GM08714 (cell line): ENCODE results near the gene PTK6.

Experiments
- H3K4me3 ChIP-seq: fragments of 200-500 bp; sonication (Bioruptor generic); 2 replicates; pipeline ENCODE4 v1.5.1; 2014; ENCODE audit warnings: mild to moderate bottlenecking, low read length, inconsistent platforms
- ZNF274 ChIP-seq: IDR thresholded peaks from 2 replicates; pipeline ENCODE4 v1.6.1; 2012; ENCODE audit warnings: mild to moderate bottlenecking, low read depth, low read length

The PTK6 gene

GRCh38 chr20:63529180-63529860 is 7.9 kb downstream of the PTK6 start:
- no peak overlapping the region for H3K4me3 ChIP-seq
- no peak for TF ChIP-seq ZNF274

GRCh38 chr20:63527184-63527583 is 10.0 kb downstream of the PTK6 start:
- H3K4me3 ChIP-seq, result no peak overlapping the region
- no peak for TF ChIP-seq ZNF274

- no peak overlapping the region for H3K4me3 ChIP-seq
- no peak for TF ChIP-seq ZNF274
Observed at GRCh38 chr20:63525971-63526370, 11.2 kb downstream of the PTK6 start.

GRCh38 chr20:63525185-63525584 is 12.0 kb downstream of the PTK6 start:
- H3K4me3 ChIP-seq, result no peak overlapping the region
- TF ChIP-seq ZNF274, result no peak

GRCh38 chr20:63522981-63523611 is 14.1 kb downstream of the PTK6 start:
- TF ChIP-seq ZNF274, result no peak
- H3K4me3 ChIP-seq, result no peak overlapping the region

- no peak overlapping the region for H3K4me3 ChIP-seq
- no peak for TF ChIP-seq ZNF274
Observed at GRCh38 chr20:63522091-63522868, 14.9 kb downstream of the PTK6 start.

GRCh38 chr20:63521602-63522001 is 15.6 kb downstream of the PTK6 start:
- TF ChIP-seq ZNF274, result no peak
- H3K4me3 ChIP-seq, result peak overlapping the region; percentile 73

- TF ChIP-seq ZNF274, result no peak
- H3K4me3 ChIP-seq, result peak overlapping the region; percentile 73
Observed at GRCh38 chr20:63520934-63521601, 16.1 kb downstream of the PTK6 start.

- no peak for TF ChIP-seq ZNF274
- H3K4me3 ChIP-seq, result peak within 1 kb of the TSS; percentile 73
Observed at GRCh38 chr20:63520504-63520933, 16.7 kb downstream of the PTK6 start, which contains the start of gene PPDPF. Gene PPDPF, plus strand, starts transcription at chr20:63520765. Its CDS starts 544 bp downstream, at chr20:63521309.

- peak overlapping the region; percentile 62; the same call in 1 of the 2 replicates for H3K4me3 ChIP-seq
Observed at GRCh38 chr20:63519668-63520503, 17.3 kb downstream of the PTK6 start.

GRCh38 chr20:63518946-63519667 is 18.1 kb downstream of the PTK6 start:
- no peak overlapping the region; the same call in 1 of the 2 replicates for H3K4me3 ChIP-seq
- no peak for TF ChIP-seq ZNF274

More at GRCh38 chr20:63519668-63520503, 17.3 kb downstream of the PTK6 start:
- no peak for TF ChIP-seq ZNF274

GRCh38 chr20:63518351-63518861 is 18.8 kb downstream of the PTK6 start:
- H3K4me3 ChIP-seq, result no peak overlapping the region
- TF ChIP-seq ZNF274, result no peak
